GM19193 (cell line): ENCODE results near the gene TPD52L1.

Source experiments
- POLR2A ChIP-seq: IDR thresholded peaks from 4 replicates; pipeline ENCODE4 v1.6.1; 2011; ENCODE audit not compliant: insufficient read depth, insufficient read length; ENCODE audit errors: extremely low read depth

The TPD52L1 gene

GRCh38 chr6:125257351-125257750 lies 103.8 kb downstream of the TPD52L1 start:
- no peak for TF ChIP-seq POLR2A

- no peak for TF ChIP-seq POLR2A
Observed at GRCh38 chr6:125258651-125259353, 105.2 kb downstream of the TPD52L1 start.

DNA sequence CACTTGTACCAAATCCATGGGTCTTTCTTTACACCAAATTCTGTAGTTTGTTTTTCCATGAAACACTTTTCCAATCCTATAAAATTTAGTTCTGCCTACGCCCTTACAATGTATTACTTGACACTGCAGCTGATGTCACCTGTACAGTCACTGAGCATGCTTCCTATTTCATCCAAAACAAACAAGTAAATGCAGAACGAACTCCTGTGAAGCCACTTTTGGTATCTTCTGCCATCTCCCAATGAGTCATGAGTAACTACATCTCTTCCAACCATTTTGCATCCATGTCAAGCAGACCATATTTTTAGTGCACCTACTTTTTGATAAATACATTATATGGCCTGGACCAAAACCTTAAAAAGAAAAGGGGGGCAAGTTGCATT lies 105.8 kb downstream of the TPD52L1 start:
- no peak for TF ChIP-seq POLR2A

DNA sequence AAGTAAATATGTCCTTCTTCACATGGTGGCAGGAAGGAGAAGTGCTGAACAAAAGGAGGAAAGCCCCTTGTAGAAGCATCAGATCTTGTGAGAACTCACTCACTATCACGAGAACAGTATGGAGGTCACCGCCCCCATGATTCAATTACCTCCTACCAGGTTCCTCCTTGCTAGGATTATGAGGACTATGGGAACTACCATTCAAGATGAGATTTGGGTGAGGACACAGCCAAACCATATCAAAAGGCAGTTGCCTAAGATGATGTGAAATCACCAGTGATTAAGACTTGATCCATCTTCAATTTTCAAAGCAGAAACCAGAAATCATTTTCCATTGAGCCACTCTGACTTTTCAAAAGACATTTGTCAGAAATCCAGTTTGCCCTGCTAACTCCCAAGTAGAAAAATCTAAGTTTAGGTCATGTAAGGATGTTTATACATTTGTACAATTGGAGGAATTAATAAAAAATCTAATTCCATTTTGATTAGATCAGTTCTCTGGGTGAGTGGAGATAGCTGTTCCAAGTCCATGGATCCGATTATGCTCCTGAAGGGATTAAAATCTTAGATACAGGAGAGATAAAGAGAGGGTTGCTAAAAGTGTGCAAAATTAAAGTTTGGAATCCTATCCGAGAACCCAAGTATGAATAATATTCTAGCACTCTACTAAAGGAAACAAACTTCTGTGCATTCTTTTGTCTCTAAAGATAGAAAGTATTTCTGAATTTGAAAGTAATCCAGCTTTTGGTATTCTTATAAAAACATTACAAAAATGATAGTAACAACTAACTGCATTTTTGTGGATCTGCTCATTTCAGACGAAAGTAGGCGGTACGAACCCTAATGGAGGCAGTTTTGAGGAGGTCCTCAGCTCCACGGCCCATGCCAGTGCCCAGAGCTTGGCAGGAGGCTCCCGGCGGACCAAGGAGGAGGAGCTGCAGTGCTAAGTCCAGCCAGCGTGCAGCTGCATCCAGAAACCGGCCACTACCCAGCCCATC lies 108.7 kb downstream of the TPD52L1 start:
- TF ChIP-seq POLR2A, result no peak

DNA sequence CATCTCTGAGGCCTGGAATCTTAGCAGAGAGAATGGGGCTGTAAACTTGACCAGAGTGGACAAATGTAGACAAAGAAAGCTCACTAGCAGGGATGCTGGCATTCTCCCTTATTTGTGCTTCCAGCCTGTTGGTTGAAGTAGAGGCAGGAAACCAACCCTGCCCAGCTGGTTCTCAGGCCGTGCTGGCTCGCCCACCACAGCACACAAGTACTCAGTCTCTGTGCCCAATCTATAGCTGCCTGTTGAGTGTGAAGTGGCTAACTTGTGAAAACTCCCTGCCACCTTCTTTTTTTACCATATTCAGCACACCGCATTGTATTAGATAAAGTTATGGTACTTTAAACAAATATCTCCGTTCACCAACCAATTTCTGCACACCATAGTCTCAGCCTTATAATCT lies 110.9 kb downstream of the TPD52L1 start:
- no peak for TF ChIP-seq POLR2A

GRCh38 chr6:125267806-125268523 lies 114.4 kb downstream of the TPD52L1 start:
- TF ChIP-seq POLR2A, result no peak

DNA sequence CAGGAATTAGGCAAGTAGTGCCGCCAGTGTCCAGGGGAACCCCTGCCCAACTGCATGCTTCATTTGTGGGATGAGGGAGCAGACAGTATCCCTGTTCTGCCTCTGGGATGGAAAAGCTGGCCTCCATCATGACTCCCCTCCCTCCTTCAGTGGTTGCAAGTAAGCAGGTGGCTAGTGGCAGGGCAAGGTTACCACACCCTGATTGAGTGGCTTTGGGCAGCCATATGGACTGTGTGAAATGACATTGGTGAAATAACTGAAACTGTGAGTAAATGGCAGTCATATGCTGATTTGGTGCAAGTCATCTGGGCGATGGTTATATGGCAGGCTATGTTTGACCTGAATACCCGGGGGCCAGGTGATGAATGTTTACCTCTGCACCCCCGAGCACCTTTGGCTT lies 115.2 kb downstream of the TPD52L1 start:
- no peak for TF ChIP-seq POLR2A

DNA sequence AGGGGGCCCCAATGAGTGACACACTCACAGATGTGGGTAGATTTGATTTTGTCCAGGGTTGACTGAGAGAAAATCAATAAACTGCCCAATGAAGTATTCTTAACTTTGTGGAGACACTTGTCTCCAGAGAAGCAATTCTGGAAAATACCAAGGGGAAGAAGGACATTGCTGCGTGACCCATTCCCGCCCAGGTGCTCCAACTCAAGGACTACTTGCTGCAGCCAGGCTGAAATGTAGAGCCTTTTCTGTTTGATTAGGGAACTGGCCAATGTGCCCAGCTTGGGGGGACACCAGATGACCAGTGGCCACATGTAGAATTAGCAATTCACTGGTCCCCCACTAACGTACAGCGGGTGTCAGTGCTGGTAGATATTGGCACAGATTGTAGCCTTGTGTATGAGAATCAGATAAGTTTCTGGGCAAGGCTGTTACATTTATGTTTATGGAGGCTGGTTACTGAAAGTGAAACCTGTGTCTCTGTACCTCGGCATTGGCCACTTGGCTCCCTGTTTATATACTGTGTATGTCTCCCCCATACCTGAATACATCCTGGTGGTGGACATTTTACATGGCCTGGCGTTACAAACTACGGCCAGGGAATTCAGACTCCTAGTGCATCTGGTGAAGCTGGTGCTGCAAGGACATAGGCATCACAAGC lies 115.9 kb downstream of the TPD52L1 start:
- TF ChIP-seq POLR2A, result no peak

DNA sequence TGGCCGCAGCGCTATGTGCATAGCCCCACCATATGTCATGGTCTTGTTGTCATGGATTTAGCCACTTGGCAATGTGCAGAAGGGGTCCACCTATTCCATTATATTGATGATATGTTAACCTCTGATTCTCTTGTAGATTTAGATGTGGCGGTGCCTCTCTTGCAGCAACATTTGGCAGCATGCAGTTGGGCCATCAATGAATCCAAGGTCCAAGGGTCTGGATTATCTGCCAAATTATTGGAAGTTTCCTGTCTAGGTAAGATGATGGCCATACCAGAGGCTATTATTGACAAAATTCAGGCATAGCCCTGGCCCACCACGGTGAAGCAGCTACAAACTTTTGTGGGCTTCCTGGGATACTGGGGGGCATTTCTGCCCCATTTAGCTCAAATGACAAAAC lies 116.8 kb downstream of the TPD52L1 start:
- TF ChIP-seq POLR2A, result no peak

DNA sequence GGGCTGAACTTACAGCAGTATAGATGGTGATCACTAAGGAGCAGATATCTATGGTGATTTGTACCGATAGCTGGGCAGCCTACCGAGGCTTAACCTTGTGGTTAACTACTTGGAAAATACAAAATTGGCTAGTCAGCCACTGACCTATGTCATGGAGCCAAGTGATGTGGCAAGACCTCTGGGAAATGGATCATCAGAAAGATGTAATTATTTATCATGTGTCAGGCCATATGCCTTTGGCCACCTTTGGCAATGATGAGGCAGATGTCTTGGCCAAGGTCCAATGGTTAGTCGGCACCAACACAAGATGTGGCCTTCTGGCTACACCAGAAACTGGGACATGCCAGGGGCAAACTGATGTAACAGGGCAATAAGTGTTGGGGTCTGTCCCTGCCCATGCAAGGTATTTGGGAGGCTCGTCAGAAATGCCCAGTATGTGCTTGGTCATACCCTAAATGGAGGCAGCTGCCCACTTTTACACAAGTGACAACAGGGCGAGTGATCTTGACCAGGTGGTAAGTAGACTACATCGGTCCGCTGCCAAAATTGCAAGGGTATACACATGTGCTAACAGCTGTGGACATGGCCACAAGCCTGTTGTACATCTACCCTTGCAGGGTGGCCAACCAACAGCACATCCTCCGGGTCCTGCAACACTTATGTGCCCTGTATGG lies 118.0 kb downstream of the TPD52L1 start:
- TF ChIP-seq POLR2A, result no peak

DNA sequence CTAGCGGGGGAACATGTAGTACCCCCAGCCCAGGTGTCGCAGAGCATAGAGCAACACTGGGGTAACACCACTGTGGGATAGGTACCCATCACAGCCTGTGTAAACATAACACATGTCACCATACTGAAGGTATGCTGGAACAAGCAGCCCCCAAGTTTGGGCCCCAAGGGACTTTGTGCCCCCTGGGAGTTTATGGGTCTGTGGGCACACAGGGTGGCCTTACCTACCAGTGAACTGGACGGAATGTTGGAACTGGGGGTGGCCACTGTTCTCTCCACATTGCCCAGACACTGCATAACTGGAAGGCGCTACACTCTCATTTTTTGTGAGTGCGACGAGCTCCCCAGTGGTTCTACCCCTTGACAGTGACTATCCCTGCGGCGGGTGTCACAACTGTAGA lies 119.7 kb downstream of the TPD52L1 start:
- no peak for TF ChIP-seq POLR2A

GRCh38 chr6:125273965-125274364 lies 120.4 kb downstream of the TPD52L1 start:
- no peak for TF ChIP-seq POLR2A

DNA sequence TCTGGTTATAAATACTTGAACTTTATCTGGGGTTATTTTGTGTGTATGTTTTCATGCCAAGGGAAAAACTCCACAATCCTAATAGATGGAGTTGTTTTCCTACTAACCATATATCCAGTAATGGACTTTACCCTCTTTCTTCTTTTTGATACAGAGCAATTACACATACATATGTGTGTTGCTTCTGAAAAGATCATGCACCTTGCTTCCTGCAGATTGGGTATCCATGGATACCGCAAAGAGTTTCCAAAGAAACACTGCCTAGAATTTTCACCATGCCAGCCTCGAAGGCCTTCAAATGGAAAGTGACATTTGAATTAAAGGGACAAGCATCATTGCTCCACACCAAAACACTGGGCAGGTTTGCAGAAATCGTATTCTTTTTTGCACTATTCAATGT lies 121.4 kb downstream of the TPD52L1 start:
- TF ChIP-seq POLR2A, result no peak

GRCh38 chr6:125275779-125276178 lies 122.2 kb downstream of the TPD52L1 start:
- no peak for TF ChIP-seq POLR2A
